HG03558 (cell line): Measurements from ENCODE around the gene PLAC8L1.

Source experiments
- ATAC-seq: cut with Tn5 transposase; IDR thresholded peaks from one replicate; pipeline ENCODE4 v1.9.1; 2021; ENCODE audit warnings: moderate number of reproducible peaks; ENCODE audit not compliant: unreplicated experiment; ENCODE audit errors: extremely low read depth

The PLAC8L1 gene

GRCh38 chr5:146048994-146049703, 56.2 kb downstream of the PLAC8L1 start:
- no peak for ATAC-seq

- ATAC-seq = no peak
Observed at GRCh38 chr5:146047396-146047795, 58.0 kb downstream of the PLAC8L1 start.

- no peak for ATAC-seq
Observed at GRCh38 chr5:146043722-146044121, 61.7 kb downstream of the PLAC8L1 start.

DNA sequence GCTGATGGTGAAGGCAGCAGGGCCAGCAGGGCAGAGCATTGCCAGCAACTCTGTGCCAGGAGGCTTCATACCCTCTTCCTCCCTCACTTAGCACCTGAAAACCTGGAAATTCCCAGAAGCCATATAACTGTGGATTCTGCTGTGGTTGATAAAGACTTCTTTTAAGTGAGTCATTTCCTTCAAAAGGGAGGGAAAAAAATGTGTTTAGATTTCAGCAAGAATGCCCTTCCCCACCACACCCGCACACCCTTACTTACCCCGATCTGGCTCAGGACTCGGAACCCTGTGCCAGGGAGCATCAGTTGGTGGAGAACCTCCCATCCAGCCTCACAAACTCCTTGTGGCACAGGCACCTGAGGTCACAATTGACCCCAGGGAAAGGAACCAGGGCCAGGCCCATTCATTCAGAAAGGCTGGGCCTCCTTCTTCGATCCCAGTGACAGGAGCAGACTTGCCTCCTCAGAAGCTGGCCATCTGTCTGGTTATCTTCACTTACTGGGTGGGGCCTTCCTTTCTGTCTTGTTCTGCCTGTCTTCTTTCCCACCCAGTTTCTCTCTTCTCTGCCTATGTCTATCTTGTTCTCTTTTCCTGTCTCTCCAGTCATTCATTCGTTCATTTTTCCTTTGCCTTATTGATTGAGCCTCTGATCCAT, 62.6 kb downstream of the PLAC8L1 start:
- no peak for ATAC-seq

DNA sequence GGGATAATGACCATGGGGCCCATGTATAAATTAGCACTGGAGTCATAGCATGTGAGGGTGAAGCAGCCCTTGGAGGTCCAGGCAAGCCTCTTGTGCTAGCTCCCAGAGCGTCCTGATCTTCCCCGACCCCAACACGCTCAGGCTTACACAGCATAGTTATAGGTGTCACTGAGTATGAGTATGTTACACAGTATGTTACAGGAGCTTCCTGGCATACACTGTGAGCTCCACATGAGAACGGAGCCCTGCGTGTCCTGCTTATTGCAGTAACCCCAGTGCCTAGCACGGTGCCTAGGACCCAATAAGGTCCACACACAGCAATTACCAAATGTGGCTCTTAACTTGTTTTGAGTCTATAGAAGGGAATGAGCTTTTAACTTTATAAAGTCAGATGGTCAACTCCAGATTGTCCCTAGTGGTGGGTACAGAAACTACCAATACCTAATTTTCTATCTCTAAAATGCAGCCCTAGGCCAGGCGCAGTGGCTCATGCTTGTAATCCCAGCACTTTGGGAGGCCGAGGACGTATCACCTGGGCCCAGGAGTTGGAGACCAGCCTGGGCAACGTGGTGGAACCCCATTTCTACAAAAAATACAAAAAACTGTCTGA, 64.1 kb downstream of the PLAC8L1 start:
- ATAC-seq = peak; percentile 61

- no peak for ATAC-seq
Observed at GRCh38 chr5:146040527-146040926, 64.8 kb downstream of the PLAC8L1 start.

DNA sequence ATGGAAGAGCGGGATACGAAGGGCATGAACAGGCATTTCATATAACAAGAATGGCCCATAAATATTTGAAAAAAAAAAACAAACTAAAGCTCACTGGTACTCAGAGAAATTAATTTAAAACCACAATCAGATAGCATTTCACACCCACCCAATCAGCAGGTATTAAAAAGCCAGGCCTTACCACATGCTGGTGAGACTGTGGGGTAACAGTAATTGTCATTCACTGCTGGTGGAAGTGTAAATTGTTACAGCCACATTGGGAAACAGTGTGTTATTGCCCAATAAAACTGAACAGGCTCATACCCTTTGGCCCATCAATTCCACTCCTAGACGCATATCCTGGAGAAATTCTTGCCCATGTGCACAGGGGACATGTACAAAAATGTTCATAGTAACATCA, 66.0 kb downstream of the PLAC8L1 start:
- ATAC-seq = no peak

GRCh38 chr5:146034605-146035004, 70.8 kb downstream of the PLAC8L1 start:
- ATAC-seq = no peak
